Body of pancreas (tissue), 4 donors: ENCODE results near the gene CERS3.

Experiments used
- POLR2A ChIP-seq, 3 donors: fragments of 450-650 bp; IDR thresholded peaks; one replicate each; pipeline ENCODE4 v1.6.1; 2016; ENCODE audit warnings: antibody characterized with exemption in 3 of 3, mild to moderate bottlenecking in 2 of 3
- TF ChIP-seq, protein P1 (sequence below), 7 experiments: fragments of 450-650 bp in 4 of 7; fragments of 200-600 bp in 3 of 7; sonication (generic) in 3 of 7; IDR thresholded peaks; one replicate each; pipeline ENCODE4 v1.5.1; 2016 to 2019; ENCODE audit warnings: antibody characterized with exemption in 7 of 7

DNA sequence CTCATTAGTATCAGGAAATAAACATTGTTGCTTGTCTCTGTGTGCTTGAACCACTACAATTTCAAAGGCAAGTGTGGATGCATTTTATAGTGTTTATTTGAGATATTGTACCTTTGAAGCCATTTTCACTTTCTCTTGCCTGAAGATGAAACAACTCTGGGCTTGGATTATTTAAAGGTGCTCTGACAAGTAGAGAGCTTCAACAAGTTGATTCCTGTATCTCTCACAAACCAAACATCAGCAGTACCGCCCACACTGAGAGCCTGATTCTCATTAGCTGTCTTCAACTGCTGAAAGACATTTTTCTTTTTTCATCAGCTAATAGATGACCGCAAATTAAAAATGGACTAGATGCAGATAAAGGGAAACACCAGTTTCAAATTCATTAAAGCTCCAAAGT, 806 bp upstream of the CERS3 start:
- TF ChIP-seq POLR2A (IDR thresholded peaks at IDR 0.05), result no peak
- TF ChIP-seq, protein P1, sequence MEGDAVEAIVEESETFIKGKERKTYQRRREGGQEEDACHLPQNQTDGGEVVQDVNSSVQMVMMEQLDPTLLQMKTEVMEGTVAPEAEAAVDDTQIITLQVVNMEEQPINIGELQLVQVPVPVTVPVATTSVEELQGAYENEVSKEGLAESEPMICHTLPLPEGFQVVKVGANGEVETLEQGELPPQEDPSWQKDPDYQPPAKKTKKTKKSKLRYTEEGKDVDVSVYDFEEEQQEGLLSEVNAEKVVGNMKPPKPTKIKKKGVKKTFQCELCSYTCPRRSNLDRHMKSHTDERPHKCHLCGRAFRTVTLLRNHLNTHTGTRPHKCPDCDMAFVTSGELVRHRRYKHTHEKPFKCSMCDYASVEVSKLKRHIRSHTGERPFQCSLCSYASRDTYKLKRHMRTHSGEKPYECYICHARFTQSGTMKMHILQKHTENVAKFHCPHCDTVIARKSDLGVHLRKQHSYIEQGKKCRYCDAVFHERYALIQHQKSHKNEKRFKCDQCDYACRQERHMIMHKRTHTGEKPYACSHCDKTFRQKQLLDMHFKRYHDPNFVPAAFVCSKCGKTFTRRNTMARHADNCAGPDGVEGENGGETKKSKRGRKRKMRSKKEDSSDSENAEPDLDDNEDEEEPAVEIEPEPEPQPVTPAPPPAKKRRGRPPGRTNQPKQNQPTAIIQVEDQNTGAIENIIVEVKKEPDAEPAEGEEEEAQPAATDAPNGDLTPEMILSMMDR (IDR thresholded peaks at IDR 0.05), result no peak
